Thymus (tissue), 11 donors: ENCODE measurements around the gene CCDC13. TPM values are rescaled to one million over a fixed set of nuclear protein-coding genes. Genes with fewer than 3 reads are reported as not detected.
"Not testable (repeated sequence)": the region's sequence is repeated elsewhere in the genome, so short reads cannot be mapped to it uniquely, and the experiment has no call there.

Source experiments
- DNase-seq, 9 donors: peaks; one replicate each; pipeline ENCODE4 v3.0.0-alpha.2; 2013; ENCODE audit warnings: low spot score in 9 of 9, low read depth in 6 of 9, missing footprints in 1 of 9
- H3K27ac ChIP-seq, 2 donors: one replicate each; pipeline ENCODE4 v1.5.1; 2013; ENCODE audit warnings: control low read depth in 1 of 2, low read depth in 1 of 2, low read length in 1 of 2, mild to moderate bottlenecking in 1 of 2, moderate library complexity in 1 of 2
- H3K27me3 ChIP-seq, 2 donors: one replicate each; pipeline ENCODE4 v1.5.1; 2013; ENCODE audit warnings: low read length in 1 of 2; ENCODE audit not compliant: control insufficient read depth in 2 of 2, insufficient read depth in 1 of 2
- H3K36me3 ChIP-seq, 2 donors: one replicate each; pipeline ENCODE4 v1.5.1; 2013; ENCODE audit warnings: low read length in 1 of 2, mild to moderate bottlenecking in 1 of 2, moderate library complexity in 1 of 2; ENCODE audit not compliant: control insufficient read depth in 2 of 2, insufficient read depth in 2 of 2
- H3K4me1 ChIP-seq, 2 donors: one replicate each; pipeline ENCODE4 v1.5.1; 2013; ENCODE audit warnings: low read length in 2 of 2; ENCODE audit not compliant: control insufficient read depth in 2 of 2, insufficient read depth in 2 of 2
- H3K4me3 ChIP-seq, 2 donors: one replicate each; pipeline ENCODE4 v1.5.1; 2013; ENCODE audit warnings: low read length in 2 of 2, control low read depth in 1 of 2, mild to moderate bottlenecking in 1 of 2
- H3K9me3 ChIP-seq, 2 donors: one replicate each; pipeline ENCODE4 v1.5.1; 2013; ENCODE audit warnings: low read length in 1 of 2, mild to moderate bottlenecking in 1 of 2; ENCODE audit not compliant: control insufficient read depth in 2 of 2, insufficient read depth in 1 of 2
- WGBS: extraction: QIAGEN DNeasy Blood & Tissue Kit; methylation state at CpG from one replicate; pipeline ENCODE4 v1.1.7; 2013; 5-methylcytosine and 5-hydroxymethylcytosine counted together
- polyA plus RNA-seq: library from polyadenylated mRNA; stranded (reverse); fragments of 200-250 nt; gene quantifications from one replicate; pipeline ENCODE4 v1.2.3, GENCODE V29; 2013
- total RNA-seq: library from RNA; stranded (reverse); fragments of 120-200 nt; gene quantifications from one replicate; pipeline ENCODE4 v1.2.4, GENCODE V29; 2013
- donor health status: healthy.

The CCDC13 gene
- total and polyA plus RNA-seq, 2 donors = 0.59 to 0.94 TPM

DNA sequence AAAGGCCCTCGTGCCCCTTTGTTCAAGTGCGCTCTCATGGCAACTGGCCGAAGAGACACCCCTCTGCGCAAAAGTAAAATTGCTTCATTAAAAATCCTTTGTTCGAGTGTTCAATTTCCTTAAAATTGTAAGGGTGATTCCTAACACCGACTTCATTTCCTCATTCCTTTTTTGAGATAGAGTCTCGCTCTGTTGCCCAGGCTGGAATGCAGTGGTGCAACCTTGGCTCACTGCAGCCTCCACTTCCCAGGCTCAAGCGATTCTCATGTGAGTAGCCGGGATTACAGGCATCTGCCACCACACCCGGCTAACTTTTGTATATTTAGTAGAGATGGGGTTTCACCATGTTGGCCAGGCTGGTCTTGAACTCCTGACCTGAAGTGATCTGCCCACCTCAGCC lies 37.7 kb upstream of the CCDC13 start:
- not testable (repeated sequence) for H3K4me3 ChIP-seq, H3K36me3 ChIP-seq, H3K27ac ChIP-seq, H3K27me3 ChIP-seq, H3K9me3 ChIP-seq, DNase-seq, H3K4me1 ChIP-seq
- 90% methylated on average over 10 of the region's 10 CpGs for WGBS

DNA sequence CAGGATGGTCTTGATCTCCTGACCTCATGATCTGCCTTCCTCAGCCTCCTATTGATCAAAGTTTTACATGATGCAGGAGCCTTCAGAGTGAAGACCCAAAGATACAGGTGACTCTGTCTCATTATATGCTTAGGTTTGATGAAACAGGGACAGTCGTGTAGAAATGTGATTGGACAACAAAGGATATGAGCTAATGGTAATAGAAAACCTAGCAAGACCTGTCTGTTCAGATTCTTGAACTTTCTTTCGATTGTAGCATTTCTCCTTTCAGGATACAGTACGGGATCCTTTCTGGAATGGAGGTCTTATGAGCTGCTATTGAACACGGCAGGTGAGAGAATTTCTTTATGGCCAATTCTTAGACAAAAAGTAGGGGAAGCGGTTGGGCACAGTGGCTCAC lies 36.1 kb upstream of the CCDC13 start, which contains the start of gene ACKR2:
Gene ACKR2 (plus strand): TSS at position 244 of the 400 bp plus-strand sequence. CDS start 55,058 bp downstream, outside the sequence.
- Histone ChIP-seq H3K4me3 (no peak within 1 kb of the TSS), H3K4me1 (peaks cover 0 to 4% of the 10 kb centered on the region in 2 donors), H3K27ac (no peak within 1 kb of the TSS), H3K27me3 (peaks cover 6 to 22% of the 10 kb centered on the region in 2 donors), H3K36me3 (no peaks in the 10 kb centered on the region), H3K9me3 (no peaks in the 10 kb centered on the region)
- WGBS = 97% methylated on average over 5 of the region's 5 CpGs
- DNase-seq = no peak

DNA sequence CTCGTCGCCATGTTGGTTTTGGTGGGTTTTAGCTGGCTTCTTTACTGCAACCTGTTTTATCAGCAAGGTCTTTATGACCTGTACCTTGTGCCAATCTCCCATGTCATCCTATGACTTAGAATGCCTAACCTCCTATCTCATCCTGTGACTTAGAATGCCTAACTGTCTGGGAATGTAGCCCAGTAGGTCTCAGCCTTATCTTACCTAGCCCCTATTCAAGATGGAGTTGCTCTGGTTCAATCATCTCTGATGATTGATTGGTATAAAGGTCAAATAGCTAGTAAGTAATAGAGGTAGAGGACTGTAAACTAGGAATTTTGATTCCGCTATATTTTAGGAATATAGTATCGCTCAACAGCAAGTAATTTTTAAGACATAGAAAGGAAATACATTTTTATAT lies 34.9 kb upstream of the CCDC13 start:
- H3K36me3 ChIP-seq = no peaks in the 10 kb centered on the region
- no peak overlapping the region for H3K27ac ChIP-seq
- WGBS = 97% methylated on average over 4 of the region's 4 CpGs
- H3K4me3 ChIP-seq = no peak overlapping the region
- no peak for DNase-seq
- H3K9me3 ChIP-seq = no peaks in the 10 kb centered on the region
- peaks cover 6 to 22% of the 10 kb centered on the region in 2 donors for H3K27me3 ChIP-seq
- peaks cover 7 to 10% of the 10 kb centered on the region in 2 donors for H3K4me1 ChIP-seq

DNA sequence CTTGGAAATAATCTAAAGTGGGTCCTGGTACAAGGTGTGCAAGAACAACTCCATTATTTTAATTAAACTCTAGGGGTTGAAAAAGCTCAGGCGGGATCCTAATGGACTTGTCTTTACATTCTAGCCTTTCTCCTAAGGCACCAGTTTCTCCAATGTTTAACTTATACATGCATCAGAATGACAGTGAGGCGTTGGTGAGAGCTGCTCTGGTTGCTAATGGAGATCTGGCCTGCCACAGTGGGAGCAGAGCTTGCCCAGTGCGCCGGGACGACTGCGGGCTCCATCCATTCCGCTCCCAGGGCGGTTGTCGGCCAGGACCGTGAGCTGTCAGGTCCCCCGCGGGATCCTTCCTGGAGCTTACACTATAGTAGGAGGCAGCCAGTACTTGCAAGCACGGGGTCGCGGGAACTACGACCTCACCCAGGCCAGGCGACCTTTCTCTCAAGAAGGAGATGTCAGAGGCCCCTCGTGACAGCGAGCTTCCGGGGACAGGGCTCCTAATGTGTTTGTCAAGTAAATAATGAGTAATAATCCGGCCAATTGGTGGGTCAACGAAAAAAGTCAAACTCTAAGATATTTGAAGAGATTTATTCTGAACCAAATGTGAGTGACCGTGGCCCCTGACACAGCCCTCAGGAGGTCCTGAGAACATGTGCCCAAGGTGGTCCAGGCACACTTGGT lies 32.2 kb upstream of the CCDC13 start:
- H3K4me1 ChIP-seq = peaks cover 9 to 10% of the 10 kb centered on the region in 2 donors
- peaks cover 6 to 22% of the 10 kb centered on the region in 2 donors for H3K27me3 ChIP-seq
- H3K4me3 ChIP-seq = peak overlapping the region in 1 of 2 donors; percentile 88
- no peak for DNase-seq
- no peak overlapping the region for H3K27ac ChIP-seq
- 66% methylated on average over 23 of the region's 23 CpGs for WGBS
- H3K36me3 ChIP-seq = no peaks in the 10 kb centered on the region
- no peaks in the 10 kb centered on the region for H3K9me3 ChIP-seq

DNA sequence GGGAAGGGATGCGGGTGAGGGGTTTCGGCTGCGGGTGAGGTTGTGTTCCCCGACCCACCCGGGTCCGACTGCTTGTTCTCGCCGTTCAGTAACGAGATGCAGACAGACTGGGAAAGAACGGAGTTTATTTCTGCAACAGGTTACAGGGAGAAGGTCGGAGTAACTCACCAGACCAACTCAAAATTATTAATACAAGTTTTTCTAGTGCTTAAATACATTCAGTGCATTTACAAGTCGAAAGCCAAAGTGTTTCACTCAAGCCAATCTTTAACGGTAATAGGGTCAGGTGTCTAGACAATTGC lies 31.7 kb upstream of the CCDC13 start:
- Histone ChIP-seq H3K4me1 (peaks cover 10% of the 10 kb centered on the region in 2 donors), H3K4me3 (peak overlapping the region; percentile 72 to 88), H3K27me3 (peaks cover 6 to 22% of the 10 kb centered on the region in 2 donors), H3K27ac (peak overlapping the region in 1 of 2 donors; percentile 50), H3K36me3 (no peaks in the 10 kb centered on the region), H3K9me3 (no peaks in the 10 kb centered on the region)
- WGBS = under 1% methylated on average over 13 of the region's 13 CpGs
- DNase-seq = peak in 1 of 9 donors; percentile 13

DNA sequence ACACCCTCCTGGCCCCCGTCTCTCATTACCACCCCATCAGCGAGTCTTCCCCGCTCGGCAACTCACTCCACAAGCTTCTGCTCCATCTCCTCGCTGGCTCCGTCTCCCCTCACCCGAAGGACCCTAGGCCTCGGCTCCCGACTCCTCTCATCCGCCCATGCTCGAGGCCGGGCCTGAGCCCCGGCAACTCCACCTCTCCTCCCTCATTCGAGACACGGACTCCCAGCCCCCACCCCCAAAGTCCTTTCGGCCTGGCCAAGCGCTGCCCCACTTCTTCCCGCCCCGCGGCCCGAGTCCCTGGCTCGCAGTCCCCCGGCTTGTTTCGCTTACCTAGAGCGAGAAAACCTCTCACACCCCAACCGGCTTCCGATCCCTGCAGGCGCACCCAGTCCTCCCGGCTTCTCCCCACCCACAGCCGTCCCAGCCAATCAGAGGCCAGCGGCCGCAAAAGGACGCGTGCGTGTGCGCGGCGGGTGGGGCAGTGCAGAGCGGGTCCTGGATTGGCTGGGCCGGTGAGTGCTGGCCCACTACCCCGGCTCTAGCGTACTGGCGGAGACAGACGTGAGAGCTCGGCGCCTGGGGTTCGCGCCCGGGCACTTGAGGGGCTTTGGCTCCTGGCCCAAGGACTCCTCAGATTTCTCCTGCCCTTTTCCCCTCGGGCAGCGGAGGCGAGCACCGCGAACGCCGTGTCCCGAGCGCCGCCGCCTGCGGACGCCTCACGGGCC lies 31.2 kb upstream of the CCDC13 start, which contains the start of gene HIGD1A:
Gene HIGD1A (minus strand): TSS at position 385 of the 725 bp plus-strand sequence. CDS start 10,237 bp downstream, outside the sequence.
- WGBS = under 1% methylated on average over 63 of the region's 63 CpGs
- Histone ChIP-seq H3K4me3 (peak within 1 kb of the TSS; percentile 72 to 88), H3K27me3 (peaks cover 6 to 22% of the 10 kb centered on the region in 2 donors), H3K27ac (peak within 1 kb of the TSS; percentile 91), H3K9me3 (no peaks in the 10 kb centered on the region), H3K36me3 (no peaks in the 10 kb centered on the region), H3K4me1 (peaks cover 10% of the 10 kb centered on the region in 2 donors)
- peak; percentile 82 to 97 (median 89) for DNase-seq

DNA sequence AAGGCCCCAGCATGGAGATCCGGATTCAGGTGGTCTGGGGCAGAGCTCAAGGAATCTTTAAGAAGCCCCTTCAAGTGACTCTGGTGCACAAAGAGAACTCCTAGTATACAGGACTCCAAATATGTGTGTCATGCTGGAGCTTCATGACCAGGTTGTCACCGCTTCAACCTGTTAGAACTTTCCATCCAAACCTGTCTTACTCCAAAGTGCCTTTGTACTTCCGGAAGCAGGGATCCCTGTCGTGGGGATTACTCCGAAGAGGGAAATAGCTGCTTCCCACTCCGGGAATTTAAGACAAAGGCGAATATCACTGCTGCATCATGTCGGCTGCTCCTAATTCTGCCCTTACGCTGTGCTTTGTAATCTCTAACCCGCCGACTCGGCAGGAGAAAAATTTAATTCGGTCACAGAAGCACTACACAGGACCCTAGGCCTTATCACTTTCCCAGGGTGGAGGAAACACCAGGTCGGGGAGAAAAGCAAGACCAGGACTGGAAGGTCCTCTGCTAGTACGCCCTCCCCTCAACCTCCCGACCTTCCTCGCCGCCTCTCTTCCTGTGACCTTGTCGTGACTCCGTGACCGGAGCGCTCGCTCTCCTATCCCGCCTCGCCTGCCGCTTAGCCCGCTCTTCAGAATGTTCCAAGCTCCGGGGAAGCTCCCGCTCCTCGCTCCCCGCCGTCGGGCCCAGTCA lies 30.5 kb upstream of the CCDC13 start:
- Histone ChIP-seq H3K27ac (peak overlapping the region; percentile 91), H3K36me3 (no peaks in the 10 kb centered on the region), H3K27me3 (peaks cover 6 to 22% of the 10 kb centered on the region in 2 donors), H3K4me3 (peak overlapping the region; percentile 72 to 88), H3K4me1 (peaks cover 10% of the 10 kb centered on the region in 2 donors), H3K9me3 (no peaks in the 10 kb centered on the region)
- peak in 7 of 9 donors; percentile 22 to 67 (median 30) for DNase-seq
- WGBS = 4% methylated on average over 33 of the region's 33 CpGs

DNA sequence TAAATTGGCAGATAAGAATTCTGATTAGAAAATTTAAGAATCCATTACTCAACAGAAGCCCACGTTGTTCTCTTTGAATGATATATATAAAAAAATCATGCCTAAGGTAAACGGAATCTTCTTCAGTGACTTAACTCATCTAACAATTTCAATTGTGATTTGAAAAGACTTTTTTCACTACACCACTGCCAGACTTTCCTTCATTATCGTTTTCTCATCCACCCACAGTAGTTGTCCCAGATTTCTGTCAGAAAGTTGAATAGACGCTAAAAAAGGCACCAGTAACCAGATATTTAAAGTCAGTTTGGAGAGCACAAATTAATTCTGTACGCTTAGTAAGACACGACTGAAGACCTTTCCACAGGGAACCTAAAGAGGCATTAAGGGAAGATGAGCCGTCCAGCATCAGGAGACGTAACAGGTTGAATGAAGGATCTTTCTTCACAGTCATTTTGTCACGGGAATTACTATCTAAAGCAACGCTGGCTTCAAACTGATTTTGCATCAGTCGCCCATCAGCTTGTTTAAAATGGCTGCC lies 29.9 kb upstream of the CCDC13 start:
- WGBS = 88% methylated on average over 11 of the region's 11 CpGs
- Histone ChIP-seq H3K27me3 (peaks cover 3 to 22% of the 10 kb centered on the region in 2 donors), H3K9me3 (no peaks in the 10 kb centered on the region), H3K4me3 (peak overlapping the region; percentile 72 to 88), H3K36me3 (no peaks in the 10 kb centered on the region), H3K4me1 (peaks cover 10% of the 10 kb centered on the region in 2 donors), H3K27ac (peak overlapping the region; percentile 42 to 91)
- DNase-seq = no peak
